GM21381 (cell line): ENCODE data around the gene METTL23.
"Not testable (repeated sequence)": the region's sequence is repeated elsewhere in the genome, so short reads cannot be mapped to it uniquely, and the experiment has no call there.

Experiments
- ATAC-seq: cut with Tn5 transposase; IDR thresholded peaks from one replicate; pipeline ENCODE4 v1.9.1; 2021; ENCODE audit warnings: mild to moderate bottlenecking, moderate library complexity; ENCODE audit not compliant: unreplicated experiment

Gene METTL23

GRCh38 chr17:76713765-76714164 lies 12.9 kb upstream of the METTL23 start:
- no peak for ATAC-seq

GRCh38 chr17:76714336-76714735 lies 12.3 kb upstream of the METTL23 start:
- ATAC-seq: no peak

GRCh38 chr17:76714822-76715495 lies 11.7 kb upstream of the METTL23 start:
- no peak for ATAC-seq

GRCh38 chr17:76715496-76715830 lies 11.2 kb upstream of the METTL23 start:
- ATAC-seq: no peak

- no peak for ATAC-seq
Observed at GRCh38 chr17:76716146-76716838, 10.3 kb upstream of the METTL23 start.

- ATAC-seq: no peak
Observed at GRCh38 chr17:76716839-76717215, 9.8 kb upstream of the METTL23 start.

- ATAC-seq: no peak
Observed at GRCh38 chr17:76718516-76718915, 8.1 kb upstream of the METTL23 start.

GRCh38 chr17:76720211-76720610 lies 6.4 kb upstream of the METTL23 start:
- no peak for ATAC-seq

- no peak for ATAC-seq
Observed at GRCh38 chr17:76720941-76721340, 5.7 kb upstream of the METTL23 start.

GRCh38 chr17:76721463-76721862 lies 5.2 kb upstream of the METTL23 start:
- no peak for ATAC-seq

GRCh38 chr17:76722279-76722678 lies 4.4 kb upstream of the METTL23 start:
- no peak for ATAC-seq

- not testable (repeated sequence) for ATAC-seq
Observed at GRCh38 chr17:76722977-76723376, 3.7 kb upstream of the METTL23 start.

- no peak for ATAC-seq
Observed at GRCh38 chr17:76723812-76724211, 2.8 kb upstream of the METTL23 start.

- peak; percentile 3 for ATAC-seq
Observed at GRCh38 chr17:76725580-76726230, 934 bp upstream of the METTL23 start.

- ATAC-seq: peak; percentile 73
Observed at GRCh38 chr17:76726231-76726775, 336 bp upstream of the METTL23 start, which contains the start of gene JMJD6. Gene JMJD6, minus strand, starts transcription at chr17:76726606. Its CDS starts 131 bp downstream, at chr17:76726475.

GRCh38 chr17:76727745-76728456 lies 1.3 kb downstream of the METTL23 start:
- ATAC-seq: no peak

- not testable (repeated sequence) for ATAC-seq
Observed at GRCh38 chr17:76731800-76732733, 5.4 kb downstream of the METTL23 start.

- no peak for ATAC-seq
Observed at GRCh38 chr17:76732734-76733617, 6.3 kb downstream of the METTL23 start.

- no peak for ATAC-seq
Observed at GRCh38 chr17:76733618-76733957, 6.9 kb downstream of the METTL23 start.
